ENCODE results near the gene LRP1-AS. TPM values are rescaled to one million over a fixed set of nuclear protein-coding genes. Genes with fewer than 3 reads are reported as not detected.

LRP1-AS gene
- total and polyA plus RNA-seq, 10 of the 15 experiments (the other 5 are each of a cell fraction or from before 2014, with no cell fraction given) = not detected

DNA sequence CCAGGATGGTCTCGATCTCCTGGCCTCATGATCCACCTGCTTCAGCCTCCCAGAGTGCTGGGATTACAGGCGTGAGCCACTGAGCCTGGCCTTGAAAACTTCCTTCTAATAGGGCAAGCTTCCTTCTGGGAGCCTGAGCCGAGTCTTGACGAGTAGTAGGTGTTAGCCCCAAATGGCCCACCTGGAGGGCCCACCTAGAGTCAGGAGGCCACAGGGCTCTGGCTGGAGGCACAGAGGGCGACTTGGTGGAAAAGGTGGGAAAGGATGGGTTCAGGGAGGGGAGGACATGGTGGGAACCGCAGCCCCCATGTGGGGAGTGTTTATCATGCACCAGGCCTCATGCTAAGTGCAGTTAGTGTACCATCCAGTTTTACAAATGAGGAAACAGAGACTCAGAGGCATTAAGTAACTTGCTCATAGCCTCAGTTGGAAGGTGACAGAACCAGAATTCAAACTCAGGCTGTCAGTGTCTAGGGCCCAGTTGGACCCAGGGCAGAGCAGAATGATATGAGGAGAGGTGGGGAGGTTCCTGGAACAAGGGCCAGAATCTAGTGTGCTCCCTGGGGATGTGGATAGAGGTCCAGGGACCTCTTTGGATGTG, 3.1 kb upstream of the LRP1-AS start:
- H3K9me3 ChIP-seq (replicated peaks; ENCODE audit: control insufficient read depth, insufficient read depth, low read length) = no peaks in the 10 kb centered on the region
- SMC1A ChIA-PET (ENCODE audit: uncharacterized antibody, unreplicated experiment) = no interaction called here
- intact Hi-C loops (cut with micrococcal nuclease; ENCODE audit: unreplicated experiment) (no loop called here), in situ Hi-C loops (cut with MboI) (no loop called here)
- TF ChIP-seq IRF3 (IDR thresholded peaks at IDR 0.05) (no peak), RB1 (IDR thresholded peaks at IDR 0.05; ENCODE audit: borderline replicate concordance) (no peak), IRF4 (IDR thresholded peaks at IDR 0.05; ENCODE audit: low read depth, low read length) (no peak)
- no peak overlapping the region for H3K27ac ChIP-seq (ENCODE audit: control insufficient read depth, insufficient read depth)
- H3K4me1 ChIP-seq (ENCODE audit: control insufficient read depth, insufficient read depth, low read length) = peaks cover 4% of the 10 kb centered on the region; the same call in 1 of the 2 replicates
- no peaks in the 10 kb centered on the region for H4K20me1 ChIP-seq (ENCODE audit: control insufficient read depth, insufficient read depth)
- POLR2A ChIA-PET = no interaction called here
- CTCF ChIA-PET = interaction anchor here (2.4 kb wide), 1 partner anchor 26 kb away, joined by 10 read pairs; no protein-coding TSS in a partner anchor
- ATAC-seq (no peak), DNase-seq (ENCODE audit: low read depth, low spot score) (no peak), FAIRE-seq (no peak)
- 8% methylated on average over 6 of the region's 6 CpGs for WGBS (ENCODE audit: insufficient coverage, insufficient replicate concordance, low lambda C conversion rate, missing lambda C conversion rate)
- no peak overlapping the region for H3K4me3 ChIP-seq
- H3K9ac ChIP-seq (ENCODE audit: control insufficient read depth, insufficient read depth, low read length) = no peak overlapping the region
- H2AFZ ChIP-seq (ENCODE audit: control insufficient read depth, low read depth, low read length) = no peak overlapping the region
- H3K4me2 ChIP-seq (ENCODE audit: control insufficient read depth, insufficient read depth) = no peak overlapping the region
- H3K27me3 ChIP-seq (replicated peaks in 1 of 2; ENCODE audit: control insufficient read depth in 2 of 2, insufficient read depth in 2 of 2, low read length in 1 of 2) = peaks cover 0 to 3% of the 10 kb centered on the region in 2 experiments; a peak in 2 of 4 replicates
- H3K79me2 ChIP-seq (ENCODE audit: control insufficient read depth, insufficient read depth, low read length) = no peaks in the 10 kb centered on the region
- H3K36me3 ChIP-seq (ENCODE audit: control insufficient read depth in 2 of 2, insufficient read depth in 2 of 2, low read length in 1 of 2) = no peaks in the 10 kb centered on the region
- RAD21 ChIA-PET (ENCODE audit: unreplicated experiment) = no interaction called here
- no TSS peak for BruUV-seq (replicated peaks)

DNA sequence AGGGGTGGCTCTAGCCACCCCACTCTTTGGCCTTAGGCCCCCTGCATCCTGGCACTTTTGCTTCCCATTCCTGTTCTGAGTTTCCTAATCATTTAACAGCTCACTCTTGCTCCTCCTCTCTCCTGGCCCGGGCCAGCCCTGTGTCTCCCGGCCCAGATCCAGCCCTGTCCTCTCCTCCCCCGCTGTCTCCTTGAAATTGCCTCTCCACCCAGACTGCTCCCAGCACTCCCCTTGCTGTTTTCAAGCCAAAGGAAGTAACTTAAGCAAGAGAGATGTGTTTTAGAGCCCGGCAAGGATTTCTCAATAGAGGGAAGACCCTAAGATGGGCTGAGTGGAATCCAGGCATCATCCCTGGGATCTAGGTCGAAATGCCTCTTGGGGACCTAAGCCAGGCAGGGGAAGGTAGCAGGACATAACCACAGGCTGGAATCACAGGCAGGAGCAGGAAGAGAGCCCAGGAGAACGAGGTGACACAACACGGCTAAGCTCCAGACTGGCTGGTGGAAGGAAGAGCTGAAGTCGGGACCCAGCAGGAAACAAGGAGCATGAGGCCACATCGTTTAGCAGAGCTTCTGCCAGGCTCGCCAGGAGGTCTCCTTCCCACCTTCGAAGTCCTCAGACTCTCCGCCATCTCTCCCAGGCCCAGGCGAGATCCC, 2.0 kb upstream of the LRP1-AS start:
- ChIA-PET RAD21 (ENCODE audit: unreplicated experiment) (no interaction called here), SMC1A (ENCODE audit: uncharacterized antibody, unreplicated experiment) (no interaction called here), CTCF (interaction anchor here (0.8 to 2.4 kb wide), 4 partner anchors 22 to 93 kb away, joined by 3 to 10 read pairs (median 4); no protein-coding TSS in a partner anchor), POLR2A (interaction anchor here (0.6 kb wide), 2 partner anchors 119 to 558 kb away, joined by 3 to 4 read pairs; no protein-coding TSS in a partner anchor)
- ATAC-seq (no peak), DNase-seq (ENCODE audit: low read depth, low spot score) (no peak), FAIRE-seq (no peak)
- in situ Hi-C loops (cut with MboI) (no loop called here), intact Hi-C loops (cut with micrococcal nuclease; ENCODE audit: unreplicated experiment) (no loop called here)
- 27% methylated on average over 13 of the region's 13 CpGs for WGBS (ENCODE audit: insufficient coverage, insufficient replicate concordance, low lambda C conversion rate, missing lambda C conversion rate)
- Histone ChIP-seq H3K27ac (ENCODE audit: control insufficient read depth, insufficient read depth) (no peak overlapping the region), H2AFZ (ENCODE audit: control insufficient read depth, low read depth, low read length) (no peak overlapping the region), H3K9ac (ENCODE audit: control insufficient read depth, insufficient read depth, low read length) (no peak overlapping the region), H4K20me1 (ENCODE audit: control insufficient read depth, insufficient read depth) (no peaks in the 10 kb centered on the region), H3K4me2 (ENCODE audit: control insufficient read depth, insufficient read depth) (no peak overlapping the region), H3K27me3 (replicated peaks in 1 of 2; ENCODE audit: control insufficient read depth in 2 of 2, insufficient read depth in 2 of 2, low read length in 1 of 2) (peaks cover 0 to 3% of the 10 kb centered on the region in 2 experiments; a peak in 2 of 4 replicates), H3K9me3 (replicated peaks; ENCODE audit: control insufficient read depth, insufficient read depth, low read length) (no peaks in the 10 kb centered on the region), H3K4me3 (no peak overlapping the region), H3K36me3 (ENCODE audit: control insufficient read depth in 2 of 2, insufficient read depth in 2 of 2, low read length in 1 of 2) (no peaks in the 10 kb centered on the region), H3K79me2 (ENCODE audit: control insufficient read depth, insufficient read depth, low read length) (no peaks in the 10 kb centered on the region), H3K4me1 (ENCODE audit: control insufficient read depth, insufficient read depth, low read length) (peaks cover under 1% of the 10 kb centered on the region; the same call in 1 of the 2 replicates)
- BruUV-seq (replicated peaks) = no TSS peak
- TF ChIP-seq HCFC1 (IDR thresholded peaks at IDR 0.05; ENCODE audit: low read length) (no peak), NFYB (IDR thresholded peaks at IDR 0.05; ENCODE audit: insufficient read depth, low read depth, low read length) (no peak), GATAD2B (conservative IDR thresholded peaks at IDR 0.05; ENCODE audit: low read depth) (no peak), SIX5 (IDR thresholded peaks at IDR 0.05; ENCODE audit: low read depth, low read length, severe bottlenecking) (no peak), KDM1A (IDR thresholded peaks at IDR 0.05; ENCODE audit: borderline replicate concordance) (no peak), SREBF2 (IDR thresholded peaks at IDR 0.05; ENCODE audit: low read length) (no peak), BHLHE40 (IDR thresholded peaks at IDR 0.05; ENCODE audit: borderline replicate concordance in 1 of 2, low read depth in 2 of 2, low read length in 1 of 2) (no peak), EED (IDR thresholded peaks at IDR 0.05; ENCODE audit: low read depth) (no peak), HDAC2 (IDR thresholded peaks at IDR 0.05) (no peak), RFX5 (IDR thresholded peaks at IDR 0.05; ENCODE audit: low read depth, low read length) (no peak), MXI1 (IDR thresholded peaks at IDR 0.05; ENCODE audit: low read depth, low read length) (no peak), NFYA (IDR thresholded peaks at IDR 0.05; ENCODE audit: borderline replicate concordance, low read depth, low read length) (no peak)
- TF ChIP-seq, protein P1, sequence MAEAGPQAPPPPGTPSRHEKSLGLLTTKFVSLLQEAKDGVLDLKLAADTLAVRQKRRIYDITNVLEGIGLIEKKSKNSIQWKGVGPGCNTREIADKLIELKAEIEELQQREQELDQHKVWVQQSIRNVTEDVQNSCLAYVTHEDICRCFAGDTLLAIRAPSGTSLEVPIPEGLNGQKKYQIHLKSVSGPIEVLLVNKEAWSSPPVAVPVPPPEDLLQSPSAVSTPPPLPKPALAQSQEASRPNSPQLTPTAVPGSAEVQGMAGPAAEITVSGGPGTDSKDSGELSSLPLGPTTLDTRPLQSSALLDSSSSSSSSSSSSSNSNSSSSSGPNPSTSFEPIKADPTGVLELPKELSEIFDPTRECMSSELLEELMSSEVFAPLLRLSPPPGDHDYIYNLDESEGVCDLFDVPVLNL (IDR thresholded peaks at IDR 0.05; ENCODE audit: low read depth, low read length) = no peak

Measured in GM12878 (cell line).